Left ventricle myocardium inferior (tissue), 1 donor: ENCODE results near the gene SLC16A8. TPM values are rescaled to one million over a fixed set of nuclear protein-coding genes. Genes with fewer than 3 reads are reported as not detected.

Experiments
- DNase-seq: peaks from one replicate; pipeline ENCODE4 v3.0.0-alpha.2; 2020
- H3K27ac ChIP-seq: fragments of 200-600 bp; replicated peaks from 2 replicates; pipeline ENCODE4 v1.8.0; 2021
- H3K27me3 ChIP-seq: fragments of 200-600 bp; 2 replicates; pipeline ENCODE4 v1.8.0; 2021; ENCODE audit warnings: low read depth
- H3K36me3 ChIP-seq: fragments of 200-600 bp; 2 replicates; pipeline ENCODE4 v1.8.0; 2021
- H3K4me1 ChIP-seq: fragments of 200-600 bp; 2 replicates; pipeline ENCODE4 v1.8.0; 2021
- H3K4me3 ChIP-seq: fragments of 200-600 bp; 2 replicates; pipeline ENCODE4 v1.8.0; 2021; ENCODE audit warnings: mild to moderate bottlenecking, moderate library complexity
- H3K9me3 ChIP-seq: fragments of 200-600 bp; replicated peaks from 2 replicates; pipeline ENCODE4 v1.8.0; 2021
- intact Hi-C: fragments of 100-400 bp; cut with micrococcal nuclease; formaldehyde crosslinking; loops from one replicate; pipeline ENCODE4 v1.11.0; 2022
- long read RNA-seq: library from polyadenylated mRNA; unstranded; transcript quantifications from one replicate; pipeline ENCODE4 v2.0.0, GENCODE V29; 2021
- total RNA-seq: library from RNA; stranded (reverse); fragmentation: NEBNext Ultra II Directional; extraction: Animal tissue kit (Norgen Biotek cat#: 25700); gene quantifications from one replicate; pipeline ENCODE4 v1.2.1, GENCODE V29; 2021
- TF ChIP-seq, protein P1 (sequence below): fragments of 200-600 bp; IDR thresholded peaks from 2 replicates; pipeline ENCODE4 v1.8.0; 2021; ENCODE audit warnings: antibody characterized with exemption, mild to moderate bottlenecking, borderline replicate concordance
- donor health status: DM: no; HTN: yes; CAD: no; lungs with severe emphysema.

Gene SLC16A8, protein sequence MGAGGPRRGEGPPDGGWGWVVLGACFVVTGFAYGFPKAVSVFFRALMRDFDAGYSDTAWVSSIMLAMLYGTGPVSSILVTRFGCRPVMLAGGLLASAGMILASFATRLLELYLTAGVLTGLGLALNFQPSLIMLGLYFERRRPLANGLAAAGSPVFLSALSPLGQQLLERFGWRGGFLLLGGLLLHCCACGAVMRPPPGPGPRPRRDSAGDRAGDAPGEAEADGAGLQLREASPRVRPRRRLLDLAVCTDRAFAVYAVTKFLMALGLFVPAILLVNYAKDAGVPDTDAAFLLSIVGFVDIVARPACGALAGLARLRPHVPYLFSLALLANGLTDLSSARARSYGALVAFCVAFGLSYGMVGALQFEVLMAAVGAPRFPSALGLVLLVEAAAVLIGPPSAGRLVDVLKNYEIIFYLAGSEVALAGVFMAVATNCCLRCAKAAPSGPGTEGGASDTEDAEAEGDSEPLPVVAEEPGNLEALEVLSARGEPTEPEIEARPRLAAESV
- total RNA-seq: not detected
- long read RNA-seq, partial matches to known transcripts: 2 of 2 reads
- long read RNA-seq, other reads (novel, unspliced or antisense): 0 of 2 reads

DNA sequence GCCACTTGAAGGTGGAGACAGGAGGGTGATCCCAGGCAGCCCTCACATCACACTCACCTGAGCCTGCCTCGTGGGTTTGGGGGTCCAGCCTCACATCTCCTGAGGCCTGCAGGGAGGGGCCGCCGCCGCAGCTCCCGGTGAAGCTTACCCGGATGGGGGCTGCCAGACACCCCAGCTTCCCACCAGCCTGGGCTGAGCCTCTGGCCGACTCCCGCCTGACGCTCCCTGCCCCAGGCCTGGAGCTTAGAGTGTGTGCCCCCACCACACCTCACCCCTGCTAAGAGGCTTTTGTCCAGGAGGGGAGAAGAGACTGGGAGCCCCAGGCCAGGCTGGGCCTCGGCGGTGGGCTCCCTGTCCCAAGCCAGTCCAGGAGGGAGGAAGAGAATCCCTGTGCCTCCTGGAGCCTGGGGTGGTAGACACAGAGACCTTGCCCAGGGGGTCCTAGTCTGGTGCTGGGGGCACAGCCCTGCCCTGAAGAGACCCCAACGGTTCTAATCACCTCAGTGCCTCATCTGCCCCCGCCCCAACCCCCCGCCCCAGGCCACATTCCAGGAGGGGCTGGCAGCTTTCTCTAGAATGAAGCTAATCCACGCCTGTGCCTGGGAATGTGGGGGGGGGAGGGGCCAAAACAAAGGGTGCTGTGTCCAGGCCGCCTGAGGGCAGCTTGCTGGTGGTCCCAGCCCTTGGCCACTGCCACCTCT, at the start of gene SLC16A8:
TSS of gene SLC16A8 (minus strand) at position 254 of the 701 bp plus-strand sequence. CDS start 1,311 bp downstream, outside the sequence.
- Histone ChIP-seq H3K4me1 (peaks cover 26% of the 10 kb centered on the region), H3K4me3 (no peak within 1 kb of the TSS), H3K27me3 (peaks cover 31% of the 10 kb centered on the region), H3K27ac (no peak within 1 kb of the TSS), H3K36me3 (no peaks in the 10 kb centered on the region), H3K9me3 (no peaks in the 10 kb centered on the region)
- intact Hi-C loops: no loop called here
- DNase-seq: no peak
- TF ChIP-seq, protein P1, sequence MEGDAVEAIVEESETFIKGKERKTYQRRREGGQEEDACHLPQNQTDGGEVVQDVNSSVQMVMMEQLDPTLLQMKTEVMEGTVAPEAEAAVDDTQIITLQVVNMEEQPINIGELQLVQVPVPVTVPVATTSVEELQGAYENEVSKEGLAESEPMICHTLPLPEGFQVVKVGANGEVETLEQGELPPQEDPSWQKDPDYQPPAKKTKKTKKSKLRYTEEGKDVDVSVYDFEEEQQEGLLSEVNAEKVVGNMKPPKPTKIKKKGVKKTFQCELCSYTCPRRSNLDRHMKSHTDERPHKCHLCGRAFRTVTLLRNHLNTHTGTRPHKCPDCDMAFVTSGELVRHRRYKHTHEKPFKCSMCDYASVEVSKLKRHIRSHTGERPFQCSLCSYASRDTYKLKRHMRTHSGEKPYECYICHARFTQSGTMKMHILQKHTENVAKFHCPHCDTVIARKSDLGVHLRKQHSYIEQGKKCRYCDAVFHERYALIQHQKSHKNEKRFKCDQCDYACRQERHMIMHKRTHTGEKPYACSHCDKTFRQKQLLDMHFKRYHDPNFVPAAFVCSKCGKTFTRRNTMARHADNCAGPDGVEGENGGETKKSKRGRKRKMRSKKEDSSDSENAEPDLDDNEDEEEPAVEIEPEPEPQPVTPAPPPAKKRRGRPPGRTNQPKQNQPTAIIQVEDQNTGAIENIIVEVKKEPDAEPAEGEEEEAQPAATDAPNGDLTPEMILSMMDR: no peak

DNA sequence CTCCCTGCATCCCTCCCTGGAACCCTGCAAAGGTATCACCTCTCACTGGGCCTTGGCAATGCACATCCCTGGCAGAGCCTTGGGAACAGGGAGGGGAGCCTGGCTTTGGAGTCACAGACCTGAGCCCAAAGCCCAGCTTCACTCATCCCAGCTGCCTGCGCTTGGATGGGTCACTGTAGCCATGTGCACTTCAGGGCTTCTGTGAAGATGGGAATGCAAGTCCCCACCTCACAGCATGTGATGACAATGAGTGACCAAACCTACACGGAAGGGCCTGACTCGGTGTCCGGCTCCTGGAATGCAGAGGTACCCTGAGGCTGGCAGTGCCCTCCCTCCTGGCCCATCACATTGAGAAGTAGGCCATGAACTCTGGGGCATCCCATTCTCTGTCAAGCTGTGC, 49.3 kb upstream of the SLC16A8 start:
- Histone ChIP-seq H3K4me1 (peaks cover 13% of the 10 kb centered on the region), H3K4me3 (no peak overlapping the region), H3K9me3 (no peaks in the 10 kb centered on the region), H3K36me3 (peaks cover 47% of the 10 kb centered on the region), H3K27me3 (no peaks in the 10 kb centered on the region), H3K27ac (no peak overlapping the region)
- TF ChIP-seq, protein P1: no peak
- intact Hi-C loops: no loop called here
- no peak for DNase-seq

DNA sequence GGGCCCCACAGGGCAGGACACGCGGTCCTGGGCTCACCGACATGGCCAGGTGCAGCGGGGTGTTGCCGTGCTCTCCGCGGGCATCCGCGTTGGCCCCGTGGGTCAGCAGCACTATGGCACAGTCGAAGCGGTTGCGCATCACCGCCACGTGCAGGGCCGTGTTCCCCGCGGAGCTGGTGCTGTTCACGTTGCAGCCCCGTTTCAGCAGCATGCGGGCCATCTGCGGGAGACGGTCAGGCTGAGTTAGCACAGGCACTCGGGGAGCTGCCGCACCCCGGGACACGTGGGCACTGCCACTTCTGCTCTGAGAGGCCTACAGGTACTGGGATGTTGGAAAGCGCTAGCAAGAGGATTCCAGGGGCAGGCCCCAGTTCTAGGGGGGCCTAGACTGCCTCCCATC, 48.8 kb upstream of the SLC16A8 start:
- Histone ChIP-seq H3K27ac (no peak overlapping the region), H3K9me3 (no peaks in the 10 kb centered on the region), H3K4me1 (peaks cover 13% of the 10 kb centered on the region), H3K27me3 (no peaks in the 10 kb centered on the region), H3K4me3 (no peak overlapping the region), H3K36me3 (peaks cover 47% of the 10 kb centered on the region)
- intact Hi-C loops: no loop called here
- TF ChIP-seq, protein P1: no peak
- DNase-seq: no peak

DNA sequence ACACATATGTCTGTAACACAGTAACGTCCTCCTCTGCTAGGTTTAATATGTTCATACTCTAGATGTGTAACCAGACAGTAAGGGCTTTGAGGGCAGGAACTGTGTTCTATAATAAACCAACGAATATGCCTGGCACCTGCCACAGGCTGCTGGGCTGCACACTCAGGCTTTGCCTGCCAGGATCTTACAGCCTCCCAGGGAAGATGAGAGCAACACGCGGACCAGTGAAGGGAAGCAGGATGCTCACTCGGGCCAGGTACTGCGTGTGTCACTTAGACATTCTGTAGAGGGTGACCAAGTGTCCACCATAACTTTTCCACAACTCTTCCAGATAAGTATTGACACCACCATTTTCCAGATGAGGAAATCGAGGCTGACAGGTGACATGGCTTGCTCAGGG, 48.2 kb upstream of the SLC16A8 start:
- H3K27ac ChIP-seq: peak overlapping the region; percentile 51

DNA sequence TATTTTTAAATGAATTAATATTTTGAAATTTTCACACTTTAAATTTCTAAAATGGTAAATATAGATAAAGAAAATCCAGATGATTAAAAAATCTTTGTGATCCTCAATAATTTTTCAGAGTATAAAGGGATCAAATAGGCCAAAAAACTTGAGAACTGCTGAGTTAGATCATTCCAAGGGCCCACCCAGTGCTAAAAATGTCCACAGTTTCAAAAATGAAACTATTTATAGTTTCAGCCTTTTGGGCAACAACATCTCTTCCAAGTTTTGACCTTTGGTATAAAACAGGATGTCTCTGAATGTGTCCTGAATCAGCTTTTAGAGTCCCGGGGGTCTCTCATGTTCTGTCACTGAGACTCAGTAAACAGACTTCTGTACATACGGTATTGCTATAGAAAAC, 47.4 kb upstream of the SLC16A8 start:
- TF ChIP-seq, protein P1: no peak
- no peaks in the 10 kb centered on the region for H3K9me3 ChIP-seq
- DNase-seq: no peak
- intact Hi-C loops: no loop called here
- H3K4me1 ChIP-seq: peaks cover 13% of the 10 kb centered on the region
- peak overlapping the region; percentile 51 for H3K27ac ChIP-seq
- peaks cover 44% of the 10 kb centered on the region for H3K36me3 ChIP-seq
- H3K4me3 ChIP-seq: no peak overlapping the region
- H3K27me3 ChIP-seq: no peaks in the 10 kb centered on the region

More for the DNA sequence above, 48.2 kb upstream of the SLC16A8 start:
- intact Hi-C loops: no loop called here
- H3K4me3 ChIP-seq: no peak overlapping the region
- H3K36me3 ChIP-seq: peaks cover 47% of the 10 kb centered on the region
- H3K9me3 ChIP-seq: no peaks in the 10 kb centered on the region
- H3K4me1 ChIP-seq: peaks cover 13% of the 10 kb centered on the region
- no peaks in the 10 kb centered on the region for H3K27me3 ChIP-seq
- no peak for DNase-seq
- TF ChIP-seq, protein P1: no peak
